Measurements from ENCODE around the gene MTMR6. TPM values are rescaled to one million over a fixed set of nuclear protein-coding genes. Genes with fewer than 3 reads are reported as not detected.

MTMR6 gene
- total RNA-seq, 1 donor = 44.1 TPM

- H3K4me1 ChIP-seq (ENCODE audit: insufficient read depth, low read length) = peaks cover 21% of the 10 kb centered on the region
- H3K9me3 ChIP-seq (ENCODE audit: low read depth, low read length) = no peaks in the 10 kb centered on the region
- H3K27me3 ChIP-seq (ENCODE audit: insufficient read depth, low read length) = no peaks in the 10 kb centered on the region
- no peak overlapping the region for H3K4me3 ChIP-seq (ENCODE audit: low read length)
Observed at GRCh38 chr13:25214491-25215252, 72.6 kb downstream of the MTMR6 start.

- no peaks in the 10 kb centered on the region for H3K27me3 ChIP-seq (ENCODE audit: insufficient read depth, low read length)
- H3K4me3 ChIP-seq (ENCODE audit: low read length) = no peak overlapping the region
Observed at GRCh38 chr13:25213715-25214114, 73.6 kb downstream of the MTMR6 start.

DNA sequence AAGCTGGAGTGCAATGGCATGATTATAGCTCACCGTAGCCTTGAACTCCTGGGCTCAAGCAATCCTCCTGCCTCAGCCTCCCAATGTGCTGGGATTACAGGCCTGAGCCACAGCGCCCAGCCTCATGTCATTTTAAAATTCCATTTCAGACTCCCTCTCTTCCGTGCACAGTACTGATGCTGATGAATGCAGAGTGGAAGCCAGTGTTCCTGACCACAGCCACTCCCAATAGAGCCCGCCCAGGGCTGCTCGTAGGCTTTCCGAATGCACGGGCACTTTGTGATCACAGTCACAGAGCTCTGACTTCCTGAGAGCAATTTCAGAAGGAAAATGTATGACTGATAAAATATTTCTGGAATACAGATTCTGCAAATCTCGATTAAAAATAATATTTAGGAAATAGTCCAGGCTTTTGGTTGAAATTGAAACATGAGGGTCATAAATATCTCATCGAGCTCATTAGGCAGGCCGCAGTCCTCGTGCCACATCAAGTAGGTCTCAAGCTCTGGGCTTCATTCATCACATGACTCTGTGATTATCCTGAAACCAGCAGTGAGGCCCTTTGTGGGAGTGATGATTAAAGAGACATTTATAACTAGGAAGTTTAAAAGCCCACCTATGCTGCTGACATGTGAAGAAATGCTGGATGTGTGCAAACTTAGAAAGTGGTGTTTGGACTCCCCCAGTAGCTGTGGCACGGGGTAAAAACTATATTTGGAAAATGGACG is 76.3 kb downstream of the MTMR6 start:
- H3K4me3 ChIP-seq (ENCODE audit: low read length) = no peak overlapping the region
- no peaks in the 10 kb centered on the region for H3K4me1 ChIP-seq (ENCODE audit: insufficient read depth, low read length)

More at GRCh38 chr13:25213715-25214114, 73.6 kb downstream of the MTMR6 start:
- no peaks in the 10 kb centered on the region for H3K9me3 ChIP-seq (ENCODE audit: low read depth, low read length)
- peaks cover 11% of the 10 kb centered on the region for H3K4me1 ChIP-seq (ENCODE audit: insufficient read depth, low read length)

DNA sequence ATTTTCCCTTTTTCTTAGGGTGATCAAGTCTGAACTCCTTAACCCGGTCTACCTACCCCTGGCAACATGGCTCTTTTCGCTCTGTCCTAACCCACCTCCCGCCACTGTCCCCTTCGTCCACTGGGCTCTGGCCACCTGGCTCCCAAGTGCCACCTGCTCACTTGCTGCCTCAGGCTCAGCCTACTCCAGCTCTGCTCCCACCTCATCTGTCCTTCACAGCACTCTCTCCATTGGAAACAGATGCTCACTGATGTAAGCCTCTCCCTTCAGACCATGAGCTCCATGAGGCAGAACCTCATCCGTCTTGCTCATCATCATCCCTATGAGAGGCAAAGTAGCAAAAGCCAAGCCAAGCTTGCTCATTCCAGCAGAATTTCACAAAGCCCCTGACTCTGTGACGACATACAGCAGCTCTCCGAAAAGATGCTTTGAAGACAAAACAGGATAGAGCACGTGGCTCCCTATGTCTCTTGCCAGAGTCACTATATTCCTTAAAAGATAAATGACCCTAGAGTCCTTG is 79.9 kb downstream of the MTMR6 start:
- H3K4me3 ChIP-seq (ENCODE audit: low read length) = no peak overlapping the region
- H3K9me3 ChIP-seq (ENCODE audit: low read depth, low read length) = no peaks in the 10 kb centered on the region
- H3K27me3 ChIP-seq (ENCODE audit: insufficient read depth, low read length) = no peaks in the 10 kb centered on the region
- H3K4me1 ChIP-seq (ENCODE audit: insufficient read depth, low read length) = no peaks in the 10 kb centered on the region

More for the DNA sequence above, 76.3 kb downstream of the MTMR6 start:
- H3K27me3 ChIP-seq (ENCODE audit: insufficient read depth, low read length) = no peaks in the 10 kb centered on the region
- no peaks in the 10 kb centered on the region for H3K9me3 ChIP-seq (ENCODE audit: low read depth, low read length)

DNA sequence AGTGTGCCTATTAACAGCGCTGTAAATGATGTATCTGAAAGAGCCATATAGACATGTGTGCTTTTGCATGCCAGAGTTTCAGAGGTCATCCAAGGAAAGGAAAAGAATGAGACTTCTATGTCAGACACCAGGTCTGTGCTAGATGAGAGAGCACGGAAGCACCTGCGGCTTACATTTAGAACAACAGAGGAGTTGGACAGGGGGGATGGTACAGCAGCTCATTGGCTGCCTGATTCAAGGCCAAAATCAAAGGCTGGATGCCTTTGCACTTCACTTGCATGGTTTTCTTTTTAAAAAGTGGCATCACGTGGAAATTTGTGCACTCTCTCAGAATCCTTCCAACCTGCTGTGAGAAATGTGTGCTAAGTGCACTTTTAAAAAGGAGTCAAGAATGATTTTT is 82.4 kb downstream of the MTMR6 start:
- Histone ChIP-seq H3K9me3 (ENCODE audit: low read depth, low read length) (no peaks in the 10 kb centered on the region), H3K27me3 (ENCODE audit: insufficient read depth, low read length) (no peaks in the 10 kb centered on the region), H3K4me1 (ENCODE audit: insufficient read depth, low read length) (no peaks in the 10 kb centered on the region), H3K4me3 (ENCODE audit: low read length) (no peak overlapping the region)

- no peaks in the 10 kb centered on the region for H3K4me1 ChIP-seq (ENCODE audit: insufficient read depth, low read length)
- H3K9me3 ChIP-seq (ENCODE audit: low read depth, low read length) = no peaks in the 10 kb centered on the region
- no peak overlapping the region for H3K4me3 ChIP-seq (ENCODE audit: low read length)
- no peaks in the 10 kb centered on the region for H3K27me3 ChIP-seq (ENCODE audit: insufficient read depth, low read length)
Observed at GRCh38 chr13:25203127-25203740, 84.1 kb downstream of the MTMR6 start.

GRCh38 chr13:25200783-25201182 is 86.5 kb downstream of the MTMR6 start:
- Histone ChIP-seq H3K27me3 (ENCODE audit: insufficient read depth, low read length) (no peaks in the 10 kb centered on the region), H3K4me3 (ENCODE audit: low read length) (no peak overlapping the region), H3K9me3 (ENCODE audit: low read depth, low read length) (no peaks in the 10 kb centered on the region), H3K4me1 (ENCODE audit: insufficient read depth, low read length) (no peaks in the 10 kb centered on the region)

GRCh38 chr13:25198647-25199046 is 88.6 kb downstream of the MTMR6 start:
- H3K4me1 ChIP-seq (ENCODE audit: insufficient read depth, low read length) = no peaks in the 10 kb centered on the region

DNA sequence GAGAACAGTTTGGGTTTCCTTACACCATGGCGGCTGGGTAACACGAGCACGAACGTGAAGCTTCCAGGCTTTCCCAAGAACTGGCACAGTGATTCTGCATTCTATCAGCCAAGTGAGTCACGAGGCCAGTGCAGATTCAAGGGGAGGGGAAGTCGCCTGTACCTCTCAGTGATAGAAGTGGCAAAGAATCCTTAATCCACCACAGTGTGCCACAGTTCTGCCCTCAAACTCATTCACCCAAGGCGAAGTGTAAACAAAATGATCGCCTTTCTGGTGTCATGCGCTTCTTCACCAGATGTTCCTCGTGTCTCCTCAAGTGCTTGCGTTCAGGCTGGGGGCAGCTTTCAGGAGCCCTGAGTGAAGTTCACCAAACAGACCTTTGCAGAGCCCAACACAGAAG is 90.3 kb downstream of the MTMR6 start:
- no peak overlapping the region for H3K4me3 ChIP-seq (ENCODE audit: low read length)
- no peaks in the 10 kb centered on the region for H3K9me3 ChIP-seq (ENCODE audit: low read depth, low read length)
- H3K27me3 ChIP-seq (ENCODE audit: insufficient read depth, low read length) = peaks cover 4% of the 10 kb centered on the region
- no peaks in the 10 kb centered on the region for H3K4me1 ChIP-seq (ENCODE audit: insufficient read depth, low read length)

More at GRCh38 chr13:25198647-25199046, 88.6 kb downstream of the MTMR6 start:
- Histone ChIP-seq H3K4me3 (ENCODE audit: low read length) (no peak overlapping the region), H3K9me3 (ENCODE audit: low read depth, low read length) (no peaks in the 10 kb centered on the region), H3K27me3 (ENCODE audit: insufficient read depth, low read length) (no peaks in the 10 kb centered on the region)

Other genes starting within 250 kb of the MTMR6 start
- 0.84 TPM for gene PABPC3, start 191.4 kb downstream of the MTMR6 start, total RNA-seq
- gene AMER2, start 115.2 kb downstream of the MTMR6 start, total RNA-seq = 0.10 TPM
- 80.7 TPM for gene NUP58, start 14.1 kb upstream of the MTMR6 start, total RNA-seq
- gene ATP8A2, start 84.5 kb upstream of the MTMR6 start, total RNA-seq = 0.21 TPM